ENCODE data around the gene PCDH20. TPM values are rescaled to one million over a fixed set of nuclear protein-coding genes. Genes with fewer than 3 reads are reported as not detected.

PCDH20 gene
- polyA plus RNA-seq, 2 donors, result 0.16 to 0.19 TPM

GRCh38 chr13:61362522-61362921, 53.1 kb downstream of the PCDH20 start:
- Histone ChIP-seq H3K27me3 (ENCODE audit: control insufficient read depth in 1 of 2, insufficient read depth in 2 of 2, low read length in 2 of 2) (no peaks in the 10 kb centered on the region), H3K27ac (ENCODE audit: low read depth in 2 of 2, low read length in 1 of 2) (no peak overlapping the region), H3K4me3 (ENCODE audit: low read depth in 1 of 2, low read length in 2 of 2) (no peak overlapping the region), H3K9me3 (ENCODE audit: control insufficient read depth in 2 of 2, insufficient read depth in 1 of 2, low read depth in 1 of 2, low read length in 1 of 2) (peaks cover 0 to 5% of the 10 kb centered on the region in 2 donors), H3K4me1 (ENCODE audit: control insufficient read depth in 2 of 2, insufficient read depth in 2 of 2, low read length in 1 of 2) (no peaks in the 10 kb centered on the region), H3K36me3 (ENCODE audit: control insufficient read depth in 2 of 2, insufficient read depth in 2 of 2, low read length in 1 of 2) (no peaks in the 10 kb centered on the region)

Measured in esophagus (tissue), 2 donors.